GM10847 (cell line): Measurements from ENCODE around the gene SCYGR3.

ENCODE experiments used
- POLR2A ChIP-seq: IDR thresholded peaks from 2 replicates; pipeline ENCODE4 v1.6.1; 2011; ENCODE audit not compliant: insufficient read length; ENCODE audit errors: extremely low read depth

SCYGR3 gene

GRCh38 chr2:227595797-227596196 is 18.8 kb downstream of the SCYGR3 start:
- TF ChIP-seq POLR2A, result no peak

- TF ChIP-seq POLR2A, result no peak
Observed at GRCh38 chr2:227592694-227593387, 21.8 kb downstream of the SCYGR3 start.

GRCh38 chr2:227582369-227582768 is 32.3 kb downstream of the SCYGR3 start:
- no peak for TF ChIP-seq POLR2A

GRCh38 chr2:227579791-227580190 is 34.8 kb downstream of the SCYGR3 start:
- TF ChIP-seq POLR2A, result no peak

- TF ChIP-seq POLR2A, result no peak
Observed at GRCh38 chr2:227578642-227579041, 36.0 kb downstream of the SCYGR3 start.

- TF ChIP-seq POLR2A, result no peak
Observed at GRCh38 chr2:227577555-227577954, 37.1 kb downstream of the SCYGR3 start.

GRCh38 chr2:227576812-227577211 is 37.8 kb downstream of the SCYGR3 start:
- no peak for TF ChIP-seq POLR2A

GRCh38 chr2:227576110-227576509 is 38.5 kb downstream of the SCYGR3 start:
- no peak for TF ChIP-seq POLR2A

GRCh38 chr2:227570615-227571014 is 44.0 kb downstream of the SCYGR3 start:
- TF ChIP-seq POLR2A, result no peak

- no peak for TF ChIP-seq POLR2A
Observed at GRCh38 chr2:227568852-227569169, 45.8 kb downstream of the SCYGR3 start.

- no peak for TF ChIP-seq POLR2A
Observed at GRCh38 chr2:227566012-227566411, 48.6 kb downstream of the SCYGR3 start.

- no peak for TF ChIP-seq POLR2A
Observed at GRCh38 chr2:227565080-227565479, 49.6 kb downstream of the SCYGR3 start.
